HG02884 (cell line): Measurements from ENCODE around the gene PRKAG1.
A peak's percentile ranks its signal among the peaks of the same experiment; 100 is the strongest.

ENCODE experiments used
- ATAC-seq: cut with Tn5 transposase; IDR thresholded peaks from one replicate; pipeline ENCODE4 v1.9.1; 2021; ENCODE audit warnings: mild to moderate bottlenecking, moderate library complexity; ENCODE audit not compliant: unreplicated experiment

PRKAG1 gene

DNA sequence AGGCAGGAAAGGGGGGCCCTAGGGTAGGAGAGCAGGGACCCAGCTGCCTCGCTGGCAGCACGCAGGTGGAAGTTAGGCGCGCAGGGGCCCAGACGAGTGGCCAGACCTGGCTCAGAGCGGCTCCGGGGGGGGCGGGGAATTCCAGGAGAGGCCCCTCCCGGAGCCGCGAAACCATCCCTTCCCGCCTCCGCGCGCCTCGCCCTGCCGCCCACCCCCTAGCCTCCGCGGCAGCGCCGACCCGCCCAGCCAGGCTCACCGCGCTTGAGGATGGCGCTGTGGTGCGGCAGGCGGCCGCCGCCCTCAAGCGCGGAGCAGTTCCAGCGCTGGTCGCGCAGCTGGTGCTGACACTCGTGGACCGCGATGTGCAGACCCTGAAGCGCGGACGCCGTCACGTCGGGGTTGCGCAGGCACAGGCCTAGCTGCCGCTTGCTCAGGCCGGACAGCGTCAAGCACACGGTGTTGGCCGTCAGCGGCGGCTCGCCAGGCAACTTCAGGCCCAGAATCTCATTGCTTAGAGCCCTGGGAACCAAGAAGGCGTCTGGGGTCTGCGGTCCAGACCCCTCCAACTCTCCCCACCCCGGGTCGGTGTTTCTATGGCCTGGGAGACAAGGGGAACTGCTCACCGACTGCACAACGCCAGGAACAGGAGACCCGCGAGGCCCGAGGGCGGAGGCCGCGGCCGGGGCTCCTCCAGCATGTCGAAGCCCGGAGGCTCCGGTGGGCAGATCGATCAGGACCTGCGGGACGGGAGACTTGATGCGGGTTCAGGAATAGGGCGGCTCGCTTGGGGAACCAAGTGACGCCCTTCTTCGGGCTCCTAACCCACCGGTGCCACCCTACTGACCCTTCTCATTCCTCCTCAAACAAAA lies 48.5 kb downstream of the PRKAG1 start:
- ATAC-seq = no peak

DNA sequence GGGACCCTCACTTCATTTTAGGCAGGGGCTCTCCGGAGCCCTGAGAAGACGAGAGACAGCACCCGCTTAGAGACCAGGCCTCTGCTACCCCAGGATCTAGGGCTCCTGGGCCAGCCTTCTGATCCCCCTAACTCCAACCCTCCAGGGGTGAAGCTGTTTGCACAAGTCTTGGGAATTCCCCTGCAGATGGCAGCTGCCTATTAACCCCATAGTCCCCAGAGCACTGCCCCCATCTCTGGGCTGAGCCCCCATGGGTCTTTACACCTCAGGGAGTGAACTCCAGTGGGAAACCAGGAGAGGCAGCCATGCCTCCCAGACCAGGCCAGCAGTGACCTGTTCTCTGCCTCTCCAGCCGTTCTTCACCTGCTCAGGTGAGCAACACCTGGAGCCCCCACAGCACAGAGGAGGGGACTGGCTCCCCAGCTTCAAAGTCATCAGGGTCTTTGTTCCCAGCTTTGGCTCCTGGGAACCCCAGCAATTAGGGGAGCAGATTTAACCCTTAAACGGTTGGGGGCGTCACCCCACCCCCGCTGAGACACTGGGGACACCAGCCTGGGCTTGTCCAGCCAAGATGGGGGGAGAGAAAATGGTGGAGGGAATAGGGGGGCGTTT lies 49.3 kb downstream of the PRKAG1 start:
- no peak for ATAC-seq

DNA sequence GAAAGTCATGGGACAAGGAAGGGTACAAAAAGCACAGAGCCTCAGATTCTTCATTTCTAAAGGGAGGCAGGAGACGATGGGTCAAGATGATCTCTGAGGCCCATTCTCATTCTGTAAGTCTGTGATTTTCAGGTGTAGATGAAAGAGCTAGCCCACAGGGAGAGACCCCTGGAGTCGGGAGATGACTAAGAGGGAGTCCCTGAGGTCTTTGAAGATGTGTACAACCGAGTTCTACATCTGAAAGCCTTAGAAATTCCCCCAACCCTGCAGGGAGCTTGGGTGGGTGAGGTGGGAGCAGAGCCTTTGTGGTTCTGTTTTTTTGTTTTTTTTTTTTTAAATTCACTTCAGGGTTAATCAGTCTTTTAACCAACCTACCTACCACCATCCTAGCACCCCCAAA lies 50.1 kb downstream of the PRKAG1 start:
- no peak for ATAC-seq

DNA sequence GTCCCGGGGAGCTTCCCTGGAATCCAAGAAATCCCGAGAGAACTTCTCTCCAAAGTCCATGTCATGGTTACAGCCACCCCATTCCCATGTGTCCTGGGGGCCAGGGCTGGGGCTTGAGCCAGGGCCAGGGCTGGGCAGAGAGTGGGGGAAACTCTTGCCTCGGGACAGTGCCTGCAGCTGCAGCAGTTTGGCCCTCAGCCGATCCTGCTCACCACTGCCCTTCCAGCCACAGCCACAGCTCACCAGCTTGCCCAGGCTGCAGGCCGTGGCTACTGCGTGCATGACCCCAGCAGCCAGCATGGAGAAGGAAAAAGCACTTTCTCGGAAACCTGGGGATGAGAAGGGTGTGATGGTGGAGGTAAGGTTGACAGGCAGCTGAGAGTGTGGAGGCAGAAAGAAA lies 50.6 kb downstream of the PRKAG1 start:
- no peak for ATAC-seq

DNA sequence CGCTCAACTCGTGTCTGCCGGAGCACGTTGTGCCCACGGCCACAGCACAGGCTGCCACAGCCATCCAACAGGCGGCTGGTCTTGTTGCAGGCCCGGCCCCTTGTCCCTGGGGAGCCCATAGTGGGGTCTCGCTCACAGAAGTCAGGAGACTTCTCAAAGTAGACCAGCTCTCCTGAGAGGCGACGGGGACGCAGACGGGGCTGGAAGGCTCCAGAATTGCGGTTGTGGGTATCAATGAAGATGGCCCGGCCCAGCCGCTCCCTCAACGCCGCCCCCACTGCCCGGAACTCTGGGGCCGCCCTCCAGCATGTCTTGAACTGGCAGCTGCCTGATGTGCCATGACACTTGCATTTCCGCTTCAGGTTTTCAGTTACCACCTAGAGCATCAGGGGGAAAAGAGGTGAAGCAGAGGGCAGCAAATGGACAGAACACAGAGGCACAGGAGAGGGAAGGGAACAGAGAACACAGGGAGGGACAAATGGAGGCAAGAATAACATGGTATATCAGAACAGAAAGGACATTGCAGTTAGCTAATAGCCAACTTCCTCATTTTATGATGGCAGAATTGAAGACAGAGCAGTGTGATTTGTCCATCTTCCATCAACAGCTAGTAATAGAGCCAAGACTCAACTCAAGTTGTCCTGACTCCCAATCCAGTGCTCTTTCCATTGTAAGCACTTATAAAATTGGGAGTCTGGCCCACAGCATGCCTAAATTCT lies 52.2 kb downstream of the PRKAG1 start:
- ATAC-seq = no peak

DNA sequence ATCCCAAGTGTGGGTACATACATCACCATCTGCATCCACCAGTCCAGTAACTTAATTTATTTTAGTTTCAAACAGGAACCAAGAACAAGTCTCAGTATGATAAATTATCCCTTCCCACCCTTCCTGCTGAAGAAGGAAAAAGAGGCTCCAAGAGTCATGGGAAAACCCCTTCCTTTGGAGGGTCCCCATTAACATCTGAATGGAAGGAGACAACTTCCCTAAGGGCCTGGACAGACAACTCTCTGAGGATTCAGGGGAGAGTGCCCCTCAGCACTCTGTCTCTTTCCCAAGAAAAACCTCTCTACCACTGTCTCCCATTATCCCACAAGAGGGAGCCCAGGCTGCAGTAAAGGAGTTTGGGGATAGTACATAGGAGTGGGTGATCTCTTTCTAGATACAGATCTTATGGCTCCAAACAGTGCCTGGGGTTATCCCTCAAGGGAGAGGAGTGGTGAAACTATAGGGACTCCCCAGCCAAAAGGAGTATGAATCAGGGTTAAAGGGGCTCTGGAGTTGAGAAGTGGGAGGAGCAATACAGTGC lies 53.2 kb downstream of the PRKAG1 start:
- no peak for ATAC-seq

DNA sequence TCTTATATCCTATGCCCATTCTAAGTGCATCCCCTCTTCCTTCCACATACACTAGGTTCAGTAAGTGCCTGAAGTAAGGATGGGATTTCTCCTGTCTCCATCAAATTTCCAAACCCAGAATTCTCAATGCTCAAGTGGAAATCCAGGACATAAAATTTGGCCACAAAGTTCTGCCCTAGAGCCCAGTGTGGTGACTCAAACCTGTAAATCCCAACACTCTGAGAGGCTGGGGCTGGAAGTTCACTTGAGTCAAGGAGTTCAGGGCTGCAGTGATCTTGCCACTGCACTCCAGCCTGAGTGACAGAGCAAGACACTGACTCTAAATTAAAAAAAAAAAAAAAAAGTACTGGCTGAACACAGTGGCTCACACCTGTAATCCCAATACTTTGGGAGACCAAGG lies 56.8 kb downstream of the PRKAG1 start:
- ATAC-seq = no peak

DNA sequence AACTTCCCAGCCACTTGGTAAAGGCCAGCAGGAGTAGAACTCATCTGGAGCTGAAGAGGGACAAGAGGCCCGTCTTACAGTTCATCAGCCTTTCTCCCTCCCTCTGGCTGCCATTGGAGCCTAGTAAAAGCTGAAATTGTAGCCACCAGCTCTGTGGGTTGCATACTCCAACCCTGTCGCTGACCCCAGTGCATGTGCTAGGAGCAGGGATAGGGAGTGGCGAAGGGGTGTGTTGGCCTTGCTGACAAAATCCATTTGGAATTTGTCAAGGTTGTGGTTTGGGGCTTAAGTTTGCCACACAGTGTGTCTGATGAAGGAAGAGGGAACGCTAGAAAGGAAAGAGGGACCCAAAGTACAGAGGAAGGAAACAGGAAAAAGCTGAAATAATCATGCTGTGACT lies 57.2 kb downstream of the PRKAG1 start:
- no peak for ATAC-seq

DNA sequence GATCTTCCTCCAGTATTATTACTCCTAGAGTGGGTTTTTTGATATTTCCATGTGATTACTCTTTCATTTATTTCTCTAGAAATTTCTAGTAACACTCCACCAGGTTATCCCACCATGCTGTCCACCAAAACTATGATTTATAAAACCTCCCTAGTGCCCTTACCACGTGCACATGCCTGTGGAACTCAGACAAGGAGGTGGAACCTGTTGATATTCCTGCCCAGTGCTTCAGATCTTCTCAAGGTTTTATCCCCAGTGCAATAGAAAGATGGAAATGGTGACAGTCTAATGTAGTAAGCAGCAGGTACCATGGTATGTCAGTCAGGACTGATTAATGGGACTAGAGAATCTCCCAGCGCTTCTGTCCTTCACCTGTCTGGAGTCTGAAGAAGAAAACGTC lies 57.7 kb downstream of the PRKAG1 start:
- ATAC-seq = no peak

DNA sequence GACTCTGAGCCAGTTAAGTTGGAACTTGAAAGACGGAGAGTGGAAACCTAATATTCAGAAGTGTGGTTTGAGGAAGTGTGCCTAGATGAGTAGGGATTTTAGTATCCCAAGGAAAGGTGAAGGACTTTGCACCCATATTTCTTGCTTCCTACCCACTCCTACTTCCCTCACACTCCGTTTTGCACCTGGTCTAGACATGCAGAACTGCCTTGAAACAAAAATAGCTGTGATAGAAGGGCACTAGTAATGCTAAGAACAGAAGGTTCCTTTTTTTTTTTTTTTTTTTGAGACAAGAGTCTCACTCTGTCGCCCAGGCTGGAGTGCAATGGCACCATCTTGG lies 60.6 kb downstream of the PRKAG1 start:
- no peak for ATAC-seq

DNA sequence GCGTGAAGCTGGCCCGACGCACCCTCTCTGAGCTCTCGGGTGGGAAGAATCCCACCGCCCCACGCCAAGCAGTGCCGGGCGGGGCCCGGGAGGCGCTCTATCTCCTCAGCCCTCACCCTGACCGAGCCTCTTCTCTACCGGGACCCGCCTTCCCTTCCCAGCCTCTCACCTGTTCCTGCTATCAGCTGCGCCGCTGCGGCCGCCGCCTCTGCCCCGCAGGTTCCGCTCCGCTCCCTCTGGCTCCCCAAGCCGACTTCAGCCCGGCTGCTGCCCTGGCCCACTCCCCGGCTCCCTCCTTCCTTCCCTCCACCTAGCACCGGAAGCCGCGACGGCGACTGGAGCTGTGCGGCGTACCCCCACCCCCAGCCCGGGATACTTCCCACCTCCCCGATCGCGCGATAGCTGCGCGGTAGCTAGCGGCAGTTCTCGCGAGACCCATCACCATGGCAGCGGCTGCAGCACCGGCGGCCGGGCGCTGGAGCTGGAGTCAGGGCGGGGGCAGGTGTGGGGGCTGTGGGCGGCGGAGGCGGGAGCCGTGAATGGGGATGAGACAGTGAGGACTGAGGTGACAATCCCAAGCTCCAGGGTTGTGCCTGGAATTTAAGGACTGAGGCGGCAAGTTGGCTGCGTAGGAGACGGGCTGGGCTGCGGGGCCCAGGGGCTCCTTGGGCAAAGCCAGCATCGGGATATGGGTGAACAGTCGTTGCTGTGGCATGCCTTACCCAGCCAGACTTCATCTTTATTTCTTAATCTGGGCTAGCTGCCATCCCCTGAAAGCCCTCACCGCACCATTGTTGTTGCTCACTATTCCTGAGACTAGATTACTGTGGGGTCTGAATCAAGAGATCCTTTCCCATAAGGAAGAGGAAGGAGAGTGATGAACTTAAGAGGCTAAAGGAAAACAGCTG lies 61.2 kb downstream of the PRKAG1 start, which contains the start of gene ARF3:
ARF3 (minus strand) TSS at position 347 of the 908 bp plus-strand sequence. CDS start 16,392 bp downstream, outside the sequence.
- peak; percentile 83 for ATAC-seq

DNA sequence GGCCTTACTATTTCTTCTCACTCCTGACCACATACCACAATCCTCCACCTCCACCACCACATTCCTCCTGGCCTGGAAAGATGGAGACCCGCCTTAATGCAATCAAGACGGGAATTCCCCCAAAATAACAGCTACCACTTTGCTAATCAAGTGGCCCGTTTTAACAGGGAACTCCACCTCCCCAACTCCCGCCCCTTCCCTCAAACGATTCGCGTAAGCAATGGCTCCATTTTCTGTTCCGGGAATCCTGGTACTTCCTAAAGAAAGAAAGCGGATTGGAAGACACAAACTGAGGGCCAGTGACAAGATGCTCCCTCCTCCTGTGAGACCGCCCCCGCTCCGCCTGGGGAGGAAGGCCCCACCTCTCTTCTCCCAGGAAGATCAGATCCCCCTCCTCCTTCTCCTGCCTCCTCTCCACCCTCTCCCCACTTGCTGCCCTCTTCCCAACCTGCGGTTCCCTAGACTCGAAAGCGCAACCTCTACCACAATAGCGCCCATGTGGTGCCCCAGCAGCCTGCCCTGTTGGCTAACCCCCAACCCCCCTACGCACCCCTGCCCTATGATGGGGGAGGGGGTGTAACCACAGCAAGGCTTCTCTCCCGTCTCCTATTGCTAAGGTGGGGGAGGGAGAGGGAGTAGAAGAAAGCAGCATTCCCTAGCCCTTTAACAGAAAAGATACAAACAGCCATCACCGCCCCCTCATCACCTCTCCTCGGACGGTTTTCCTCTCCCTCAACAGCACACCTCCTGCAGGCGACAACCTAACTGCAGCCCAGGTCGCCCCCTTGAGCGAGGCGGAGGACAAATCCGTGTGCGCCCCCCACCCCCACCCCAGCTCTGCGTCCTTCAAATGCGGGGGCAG lies 62.1 kb downstream of the PRKAG1 start:
- peak; percentile 24 for ATAC-seq

DNA sequence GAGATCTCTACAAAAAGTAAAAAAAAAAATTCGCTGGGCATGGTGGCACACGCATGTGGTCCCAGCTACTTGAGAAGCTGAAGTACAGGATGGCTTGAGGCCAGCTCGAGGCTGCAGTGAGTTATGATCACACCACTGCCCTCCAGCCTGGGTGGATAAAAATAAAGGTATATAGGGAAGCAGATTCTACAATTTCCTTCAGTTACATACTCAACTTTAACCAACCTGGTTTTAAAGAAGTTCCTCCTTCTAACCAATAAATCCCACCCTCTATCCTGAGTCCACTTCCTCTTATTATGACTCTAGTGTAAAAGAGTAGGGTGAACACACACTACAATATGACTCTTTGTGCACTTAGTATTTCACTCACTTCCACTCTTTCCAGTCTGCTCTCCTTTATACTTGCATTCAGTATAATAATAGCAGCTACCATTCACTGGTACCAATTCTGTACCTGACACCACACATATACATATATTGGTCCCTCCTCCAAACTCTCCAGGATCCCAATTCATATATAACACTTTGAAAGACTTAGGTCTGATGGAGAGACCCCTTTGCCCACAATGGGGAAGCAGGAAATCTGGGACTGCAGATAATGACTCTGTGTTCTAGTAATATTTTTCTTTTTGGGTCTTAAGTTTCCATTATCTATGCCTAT lies 63.6 kb downstream of the PRKAG1 start:
- no peak for ATAC-seq

DNA sequence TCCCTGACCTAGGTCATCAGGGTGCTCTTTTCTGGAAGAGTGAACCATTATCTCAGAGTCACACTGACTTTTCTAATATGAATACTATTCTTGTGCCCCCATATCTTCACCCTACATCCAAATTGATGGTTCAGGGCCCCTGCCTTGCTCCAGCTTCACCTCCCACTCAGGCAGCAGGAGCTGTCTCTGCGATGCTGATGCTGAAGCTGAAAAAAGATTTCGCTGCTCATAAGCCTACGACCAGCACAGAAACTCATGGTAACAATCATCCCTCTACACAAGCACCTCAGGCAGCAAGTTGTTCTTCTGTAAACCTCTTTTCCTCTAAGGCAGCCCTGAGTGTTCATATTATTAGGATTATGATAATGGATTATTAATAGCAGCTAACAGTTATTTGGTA lies 64.5 kb downstream of the PRKAG1 start:
- ATAC-seq = no peak

DNA sequence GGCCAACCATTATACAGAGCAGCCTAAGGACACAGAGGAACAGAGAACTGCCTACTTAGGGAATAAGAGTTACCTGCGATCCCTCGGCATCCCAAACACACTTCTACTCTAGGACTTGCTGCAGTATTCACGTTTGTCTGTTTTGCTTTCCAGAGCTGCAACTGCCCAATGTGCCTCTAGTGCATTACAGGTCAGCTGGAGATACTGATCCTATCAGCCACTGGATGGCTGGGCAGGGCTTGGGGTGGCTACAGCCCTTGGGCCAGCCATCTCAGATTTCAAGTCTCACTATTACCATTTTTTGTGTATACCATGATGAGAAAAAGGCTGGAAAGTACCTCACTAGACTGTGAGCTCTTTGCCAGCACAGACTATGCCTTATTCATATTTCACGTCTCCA lies 65.9 kb downstream of the PRKAG1 start:
- ATAC-seq = no peak
